Ammon's horn (tissue), 1 donor: ENCODE results near the gene HCFC2.
A peak's percentile ranks its signal among the peaks of the same experiment; 100 is the strongest.

Experiments used
- DNase-seq: peaks from one replicate; pipeline ENCODE4 v3.0.0-alpha.2; 2016; ENCODE audit warnings: low spot score

The HCFC2 gene

DNA sequence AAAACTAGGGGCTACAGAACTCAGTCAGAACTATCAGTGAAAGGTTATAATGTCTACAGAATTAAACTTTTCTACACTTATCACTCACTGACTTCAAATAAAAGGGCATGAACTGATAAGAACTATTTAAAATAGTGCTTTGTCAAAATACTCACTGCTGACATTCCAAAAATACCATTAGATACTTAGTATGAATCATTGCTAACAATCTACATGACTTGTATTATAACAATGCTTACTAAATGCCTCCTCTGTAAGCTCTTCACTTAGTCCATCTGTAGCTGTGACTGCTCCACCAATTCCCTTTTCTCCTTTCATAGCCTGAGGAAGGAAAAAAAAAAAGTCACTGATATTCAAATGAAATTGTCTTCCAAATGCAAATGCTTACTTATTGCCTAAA, 56.7 kb downstream of the HCFC2 start:
- DNase-seq, result no peak

GRCh38 chr12:104122298-104122697, 58.0 kb downstream of the HCFC2 start:
- DNase-seq, result no peak

- DNase-seq, result no peak
These were observed 62.2 kb downstream of the HCFC2 start for GRCh38 chr12:104126548-104126947.

DNA sequence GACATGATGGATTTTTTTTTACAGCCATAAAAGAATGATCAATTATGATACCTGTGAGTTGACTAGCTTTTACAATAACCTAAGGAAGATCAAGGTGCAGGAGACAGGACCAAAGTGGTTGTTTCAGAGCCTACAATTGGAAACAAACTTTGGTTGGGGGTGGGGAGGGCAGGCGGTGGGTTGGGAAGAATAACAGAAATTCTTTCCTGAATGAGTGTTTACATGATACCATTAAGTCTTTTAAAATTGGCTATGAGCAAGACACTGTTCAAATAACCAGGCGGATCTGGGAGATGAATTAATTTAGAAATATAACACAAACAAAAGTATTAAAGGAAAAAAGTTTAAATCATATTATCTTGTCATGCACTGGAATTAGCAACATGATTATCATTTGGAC, 66.4 kb downstream of the HCFC2 start:
- DNase-seq, result no peak

GRCh38 chr12:104131609-104132008, 67.3 kb downstream of the HCFC2 start:
- no peak for DNase-seq

DNA sequence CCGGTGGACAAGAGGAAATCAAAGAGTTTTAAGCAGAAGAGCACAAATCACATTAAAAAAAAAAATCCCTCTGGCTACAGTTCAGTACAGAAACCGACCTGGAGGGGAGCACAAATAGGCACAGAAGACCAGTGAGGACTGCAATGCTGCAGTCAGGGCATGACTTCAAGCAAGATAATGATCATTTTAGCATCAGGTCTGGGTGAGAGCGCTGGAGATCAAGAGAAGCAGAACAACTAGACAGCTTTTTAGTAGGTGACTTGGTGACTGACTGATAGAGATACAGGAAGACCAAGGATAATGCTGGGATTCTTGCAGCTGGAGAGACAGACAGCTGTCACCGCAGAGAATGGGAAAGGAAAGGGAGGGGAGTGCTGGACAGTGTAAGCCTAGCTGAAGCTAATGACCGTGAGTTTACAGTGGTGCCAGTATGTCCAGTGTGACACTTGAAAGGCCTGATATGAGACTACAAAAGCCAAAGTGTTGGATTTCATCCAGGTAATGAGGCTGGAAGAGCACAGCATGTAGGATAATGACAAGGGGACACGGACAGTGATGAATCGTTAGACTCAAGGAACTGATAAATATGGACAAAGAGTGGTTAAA, 68.1 kb downstream of the HCFC2 start:
- peak; percentile 35 for DNase-seq

- DNase-seq, result no peak
These were observed 69.0 kb downstream of the HCFC2 start for GRCh38 chr12:104133321-104133720.

GRCh38 chr12:104133866-104134265, 69.5 kb downstream of the HCFC2 start:
- DNase-seq, result no peak

DNA sequence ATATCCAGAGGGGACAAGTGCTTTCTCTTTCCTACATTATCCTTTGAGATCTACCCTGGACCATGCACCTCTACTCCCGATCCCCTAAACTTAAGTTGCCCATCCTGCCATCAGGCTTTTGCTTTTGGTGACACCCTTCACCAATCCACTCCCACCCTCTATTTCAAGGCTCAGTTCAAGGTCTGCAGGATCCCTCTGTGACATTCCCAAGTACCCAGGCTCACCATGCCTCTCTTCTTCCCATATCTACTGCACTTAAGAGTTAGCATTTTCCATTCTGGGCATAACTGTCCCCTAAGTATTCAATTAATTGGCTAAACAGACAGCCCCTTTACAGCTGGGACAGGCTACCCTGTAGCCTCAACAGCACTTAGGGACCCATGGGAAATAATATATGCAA, 70.6 kb downstream of the HCFC2 start:
- DNase-seq, result no peak

GRCh38 chr12:104136577-104136976, 72.2 kb downstream of the HCFC2 start:
- no peak for DNase-seq

DNA sequence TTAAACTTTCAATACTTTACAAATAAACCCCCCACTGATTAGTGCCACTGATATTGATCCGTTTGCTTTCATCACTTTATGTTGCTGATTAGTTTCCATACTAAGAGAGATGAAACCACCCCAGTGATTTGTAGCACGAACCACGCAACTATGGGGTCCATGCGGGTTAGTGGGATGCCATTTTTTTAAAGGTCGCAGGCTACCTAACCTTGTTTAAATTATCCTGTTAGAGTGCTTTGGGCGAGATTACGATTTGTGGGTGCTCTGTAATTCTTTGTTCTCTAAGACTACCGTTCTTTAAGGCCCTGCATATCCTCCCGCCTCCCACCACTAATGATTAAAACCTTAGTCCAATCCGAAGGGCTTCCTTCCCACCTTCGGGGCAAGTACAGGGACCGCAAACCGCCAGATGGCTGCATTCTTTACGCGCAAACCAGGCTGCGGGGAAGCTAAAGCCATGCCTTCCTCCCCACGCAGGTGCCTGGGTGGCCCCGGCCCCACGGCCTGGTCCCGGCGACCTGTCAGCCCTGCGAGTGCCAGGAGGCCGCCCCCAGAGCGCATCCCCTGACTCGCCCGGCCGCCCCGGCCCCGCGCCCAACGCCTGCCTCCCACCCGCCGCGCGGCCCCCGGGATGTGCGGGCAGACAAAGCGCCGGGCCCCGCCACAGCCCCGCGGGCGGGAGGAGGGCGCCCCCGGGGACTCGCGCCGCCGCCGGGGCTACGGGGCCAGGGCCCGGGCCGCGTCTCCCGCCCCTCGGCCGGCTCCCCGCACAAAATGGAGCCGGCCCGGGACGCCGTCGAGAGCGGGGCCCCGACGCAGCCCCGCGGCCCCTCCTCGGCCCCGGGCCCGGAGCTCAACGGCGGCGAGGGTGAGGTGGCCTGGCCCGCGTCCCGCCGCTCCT, 72.9 kb downstream of the HCFC2 start:
- DNase-seq, result peak; percentile 26

DNA sequence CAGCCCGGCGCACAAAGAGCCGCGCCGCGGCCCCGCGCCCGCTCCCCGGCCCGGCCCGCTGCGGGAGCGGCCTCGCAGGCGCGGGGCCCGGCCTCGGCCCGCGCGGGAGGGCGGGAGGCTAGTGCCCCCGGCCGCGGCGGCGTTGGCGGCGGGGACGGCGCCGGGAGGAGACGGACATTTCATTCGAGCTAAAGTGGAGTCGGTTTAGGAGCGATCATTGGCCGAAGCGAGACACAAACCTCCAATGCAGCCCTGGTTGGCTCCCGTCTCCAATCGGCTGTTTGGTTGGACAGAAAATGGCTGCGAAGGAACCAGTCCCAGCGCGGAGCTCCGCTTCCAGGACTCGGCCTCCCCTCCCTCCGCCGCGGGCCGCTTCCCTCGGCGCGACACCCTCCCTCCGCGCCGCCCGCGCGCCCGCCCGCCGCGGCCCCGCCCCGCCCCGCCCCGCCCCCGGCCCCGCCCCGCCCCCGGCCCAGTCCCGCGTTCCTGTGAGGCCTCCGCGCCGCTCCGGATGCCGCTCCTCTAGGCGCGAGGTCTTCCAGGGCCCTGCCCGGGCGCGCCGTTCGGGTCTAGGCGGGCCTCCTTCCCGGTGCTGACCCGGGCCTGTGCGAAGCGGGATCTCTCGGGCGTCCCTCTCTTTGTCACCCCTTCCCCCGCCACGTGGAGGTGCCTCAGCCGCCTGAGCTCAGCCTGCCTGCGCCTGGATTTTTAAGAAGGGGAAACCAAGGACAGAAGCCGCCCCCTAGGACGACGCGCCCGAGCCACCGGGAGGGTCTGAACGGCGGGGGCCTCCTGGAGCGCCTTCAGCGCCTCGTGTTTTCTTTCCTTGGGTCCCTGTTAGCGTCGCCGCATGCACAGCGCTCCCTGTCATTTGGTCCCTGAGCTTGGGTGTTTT, 73.8 kb downstream of the HCFC2 start, which contains the start of gene NFYB:
Gene NFYB (minus strand): TSS at position 309 of the 895 bp plus-strand sequence. CDS start 2,757 bp downstream, outside the sequence.
- DNase-seq, result peak; percentile 98

DNA sequence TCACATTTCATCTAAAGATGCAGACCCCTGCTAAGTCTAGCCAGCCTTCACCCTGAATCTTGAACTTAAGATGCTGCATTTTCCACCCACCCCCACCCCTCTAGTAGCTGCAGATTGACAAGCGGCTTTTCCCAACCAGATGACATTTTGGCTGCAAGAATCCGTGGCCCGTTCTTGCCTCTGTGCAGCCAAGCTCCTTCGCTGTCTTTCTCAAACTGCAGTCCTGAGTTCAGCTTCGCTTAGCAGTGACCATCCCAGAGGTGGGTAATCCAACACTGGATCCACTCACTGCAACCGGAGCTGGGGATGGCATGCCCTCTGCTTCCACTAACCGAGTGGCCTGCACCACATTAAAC, 74.4 kb downstream of the HCFC2 start:
- DNase-seq, result no peak

- DNase-seq, result no peak
These were observed 78.2 kb downstream of the HCFC2 start for GRCh38 chr12:104142543-104142942.

- DNase-seq, result no peak
These were observed 78.7 kb downstream of the HCFC2 start for GRCh38 chr12:104143002-104143401.

GRCh38 chr12:104143918-104144317, 79.6 kb downstream of the HCFC2 start:
- no peak for DNase-seq

- DNase-seq, result no peak
These were observed 83.0 kb downstream of the HCFC2 start for GRCh38 chr12:104147346-104147745.

DNA sequence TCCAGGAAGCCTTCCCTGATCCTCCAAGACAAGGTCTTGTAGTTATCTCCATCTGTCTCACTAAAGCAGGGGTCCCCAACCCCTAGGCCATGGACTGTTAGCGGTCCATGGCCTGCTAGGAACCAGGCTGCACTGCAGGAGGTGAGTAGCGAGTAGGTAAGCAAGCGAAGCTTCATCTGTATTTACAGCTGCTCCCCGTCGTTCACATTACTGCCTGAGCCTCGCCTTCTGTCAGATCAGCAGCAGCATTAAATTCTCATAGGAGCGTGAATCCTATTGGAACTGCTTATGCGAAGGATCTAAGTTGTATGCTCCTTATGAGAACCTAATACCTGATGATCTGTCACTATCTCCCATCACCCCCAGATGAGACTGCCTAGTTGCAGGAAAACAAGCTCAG, 86.1 kb downstream of the HCFC2 start:
- no peak for DNase-seq

DNA sequence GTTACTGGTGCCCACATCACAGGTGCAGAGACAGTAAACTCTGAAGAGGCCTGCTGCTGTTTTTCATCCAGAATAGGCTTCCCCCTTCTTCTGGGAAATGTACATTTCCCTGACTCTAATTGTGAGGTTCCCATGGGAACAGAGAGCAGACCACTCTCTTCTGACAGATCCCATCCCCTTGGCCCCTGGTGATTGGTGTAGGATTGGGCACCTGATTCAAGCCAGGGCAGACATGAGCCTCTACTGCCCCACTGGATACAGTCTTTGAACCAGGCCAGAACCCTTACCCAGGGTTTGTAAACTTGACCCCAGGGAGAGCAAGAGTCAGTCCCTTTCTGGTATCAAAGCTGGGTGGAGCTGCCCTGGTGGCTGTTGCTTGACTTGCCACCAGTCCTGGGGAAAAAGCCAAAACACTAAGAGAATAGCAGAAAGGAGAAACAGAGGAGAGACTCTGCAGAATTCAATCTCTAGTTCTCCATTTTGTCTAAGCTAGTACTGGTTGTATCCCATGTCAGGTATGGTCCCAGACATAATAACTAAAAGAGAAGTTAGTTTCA, 88.4 kb downstream of the HCFC2 start:
- DNase-seq, result no peak

DNA sequence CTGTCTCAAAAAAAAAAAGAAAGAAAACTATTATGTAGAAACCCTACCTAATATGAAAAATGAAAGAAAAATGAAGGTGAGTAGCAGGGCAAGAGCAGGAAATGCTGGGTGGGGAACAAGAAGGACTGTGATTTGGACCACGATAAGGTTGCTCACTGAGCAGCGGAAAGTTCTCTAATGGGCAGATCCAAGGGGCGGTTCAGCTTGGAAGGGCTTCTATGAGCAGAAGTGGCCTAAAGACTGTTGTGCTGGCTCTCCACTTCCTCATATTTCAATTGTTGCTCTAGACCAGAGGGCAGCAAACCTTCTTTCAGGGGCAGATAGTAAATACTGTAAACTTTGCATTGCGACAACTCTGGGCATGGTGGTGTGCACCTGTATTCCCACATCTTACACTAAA, 90.0 kb downstream of the HCFC2 start:
- DNase-seq, result no peak

GRCh38 chr12:104154806-104155205, 90.5 kb downstream of the HCFC2 start:
- no peak for DNase-seq
